GM10248 (cell line): ENCODE measurements around the gene LHX6.

Experiments used
- CTCF ChIA-PET: fragments of 300-600 bp; sonication (Branson Sonifier 250); formaldehyde crosslinking; extraction: SDS; loops from one replicate; lab custom pipeline; 2021; ENCODE audit warnings: antibody characterized with exemption; lab: Yijun Ruan, JAX
- POLR2A ChIA-PET: fragments of 350-650 bp; sonication (Branson Sonifier 250); formaldehyde crosslinking; extraction: SDS; loops from one replicate; lab custom pipeline; 2020; ENCODE audit warnings: antibody characterized with exemption; lab: Yijun Ruan, JAX
- DNase-seq: peaks from one replicate; pipeline ENCODE4 v3.0.0; 2012; ENCODE audit errors: extremely low spot score
- CTCF ChIP-seq: IDR thresholded peaks from 2 replicates; pipeline ENCODE4 v1.5.1; 2012; ENCODE audit warnings: mild to moderate bottlenecking, low read depth; ENCODE audit errors: extremely low read depth, missing control alignments, control extremely low read depth

The LHX6 gene

GRCh38 chr9:122223435-122223834, 5.3 kb downstream of the LHX6 start:
- CTCF ChIA-PET, result interaction anchor here (1.3 kb wide), 1 partner anchor 16 kb away, joined by 4 read pairs; no protein-coding TSS in a partner anchor
- no peak for TF ChIP-seq CTCF
- no peak for DNase-seq
- POLR2A ChIA-PET, result no interaction called here

GRCh38 chr9:122222791-122223190, 6.0 kb downstream of the LHX6 start:
- no peak for TF ChIP-seq CTCF
- no peak for DNase-seq
- ChIA-PET POLR2A (no interaction called here), CTCF (interaction anchor here (1.2 to 1.3 kb wide), 3 partner anchors 11 to 36 kb away, joined by 3 to 4 read pairs (median 3); no protein-coding TSS in a partner anchor)

GRCh38 chr9:122221183-122221811, 7.5 kb downstream of the LHX6 start:
- no peak for DNase-seq
- ChIA-PET CTCF (no interaction called here), POLR2A (no interaction called here)
- no peak for TF ChIP-seq CTCF

- POLR2A ChIA-PET, result no interaction called here
- DNase-seq, result no peak
- CTCF ChIA-PET, result no interaction called here
These were observed 8.0 kb downstream of the LHX6 start for GRCh38 chr9:122220673-122221182.

GRCh38 chr9:122219856-122220672, 8.7 kb downstream of the LHX6 start:
- peak; percentile 25 for DNase-seq
- CTCF ChIA-PET, result no interaction called here

More at GRCh38 chr9:122220673-122221182, 8.0 kb downstream of the LHX6 start:
- TF ChIP-seq CTCF, result no peak

More at GRCh38 chr9:122219856-122220672, 8.7 kb downstream of the LHX6 start:
- POLR2A ChIA-PET, result no interaction called here
- TF ChIP-seq CTCF, result no peak
